GM12865 (cell line): ENCODE data around the gene MLLT6.
A peak's percentile ranks its signal among the peaks of the same experiment; 100 is the strongest.

Experiments
- DNase-seq: peaks from one replicate; pipeline ENCODE4 v3.0.0; 2010; ENCODE audit warnings: low read depth
- H3K4me3 ChIP-seq: 2 replicates; pipeline ENCODE4 v1.5.1; 2011; ENCODE audit warnings: mild to moderate bottlenecking, low read depth, low read length, control low read depth
- CTCF ChIP-seq: IDR thresholded peaks from 2 replicates; pipeline ENCODE4 v1.5.1; 2011; ENCODE audit warnings: low read length, control low read depth, low read depth, inconsistent platforms; ENCODE audit not compliant: insufficient read depth; ENCODE audit errors: missing control alignments

MLLT6 gene

GRCh38 chr17:38733982-38734973 is 29.2 kb downstream of the MLLT6 start:
- TF ChIP-seq CTCF = peak; percentile 40
- H3K4me3 ChIP-seq = no peak overlapping the region
- DNase-seq = peak; percentile 57

GRCh38 chr17:38735161-38735997 is 30.3 kb downstream of the MLLT6 start:
- H3K4me3 ChIP-seq = no peak overlapping the region
- DNase-seq = peak; percentile 61
- TF ChIP-seq CTCF = peak; percentile 90

- no peak overlapping the region for H3K4me3 ChIP-seq
- peak; percentile 73 for DNase-seq
- no peak for TF ChIP-seq CTCF
Observed at GRCh38 chr17:38738007-38738662, 33.1 kb downstream of the MLLT6 start.

GRCh38 chr17:38738686-38739085 is 33.6 kb downstream of the MLLT6 start:
- no peak for DNase-seq
- TF ChIP-seq CTCF = no peak
- H3K4me3 ChIP-seq = no peak overlapping the region

GRCh38 chr17:38739305-38739704 is 34.2 kb downstream of the MLLT6 start:
- H3K4me3 ChIP-seq = no peak overlapping the region
- no peak for DNase-seq
- TF ChIP-seq CTCF = no peak

GRCh38 chr17:38740044-38740443 is 35.0 kb downstream of the MLLT6 start:
- no peak overlapping the region for H3K4me3 ChIP-seq
- DNase-seq = no peak
- TF ChIP-seq CTCF = no peak
